ENCODE measurements around the gene ROCK2.
"Not testable (repeated sequence)": the region's sequence is repeated elsewhere in the genome, so short reads cannot be mapped to it uniquely, and the experiment has no call there.

The ROCK2 gene

DNA sequence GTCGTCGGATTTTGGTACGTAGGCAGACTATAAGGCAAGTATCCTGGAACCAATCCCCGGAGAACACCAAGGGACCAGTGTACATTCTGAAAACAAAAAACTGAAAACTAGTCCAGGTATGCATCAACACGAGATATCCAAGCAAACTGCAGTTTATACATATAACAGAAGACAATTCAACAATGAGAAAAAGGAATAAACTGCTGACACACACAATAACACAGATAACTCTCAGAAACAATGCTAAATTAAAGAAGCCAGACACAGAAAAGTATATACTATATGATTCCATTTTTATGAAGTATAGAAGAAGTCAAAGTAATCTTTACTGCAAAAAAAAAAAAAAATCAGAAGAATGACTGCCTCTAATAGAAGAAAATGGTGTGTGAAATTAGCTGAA is 5.9 kb downstream of the ROCK2 start:
- DNase-seq, result no peak

GRCh38 chr2:11337909-11338308 is 6.5 kb downstream of the ROCK2 start:
- no peak for DNase-seq

DNA sequence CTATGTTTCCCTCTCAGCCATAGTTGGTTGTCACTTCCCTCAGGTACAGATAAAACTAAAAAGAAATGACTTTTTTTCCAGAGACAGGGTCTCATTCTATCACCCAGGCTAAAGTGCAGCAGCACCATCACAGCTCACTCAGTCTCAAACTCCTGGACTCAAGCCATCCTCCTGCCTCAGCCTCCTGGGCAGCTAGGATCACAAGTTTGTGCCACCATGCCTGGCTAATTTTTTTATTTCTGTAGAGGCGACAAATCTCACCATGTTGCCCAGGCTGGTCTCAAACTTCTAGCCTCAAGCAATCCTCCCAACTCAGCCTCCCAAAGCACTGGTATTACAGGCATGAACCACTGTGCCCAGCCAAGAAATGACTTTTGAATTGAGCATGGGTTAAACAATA is 8.2 kb downstream of the ROCK2 start:
- DNase-seq, result no peak

- DNase-seq, result no peak
Measured at GRCh38 chr2:11333427-11334183, 10.8 kb downstream of the ROCK2 start.

GRCh38 chr2:11332596-11332995 is 11.8 kb downstream of the ROCK2 start:
- DNase-seq, result no peak

DNA sequence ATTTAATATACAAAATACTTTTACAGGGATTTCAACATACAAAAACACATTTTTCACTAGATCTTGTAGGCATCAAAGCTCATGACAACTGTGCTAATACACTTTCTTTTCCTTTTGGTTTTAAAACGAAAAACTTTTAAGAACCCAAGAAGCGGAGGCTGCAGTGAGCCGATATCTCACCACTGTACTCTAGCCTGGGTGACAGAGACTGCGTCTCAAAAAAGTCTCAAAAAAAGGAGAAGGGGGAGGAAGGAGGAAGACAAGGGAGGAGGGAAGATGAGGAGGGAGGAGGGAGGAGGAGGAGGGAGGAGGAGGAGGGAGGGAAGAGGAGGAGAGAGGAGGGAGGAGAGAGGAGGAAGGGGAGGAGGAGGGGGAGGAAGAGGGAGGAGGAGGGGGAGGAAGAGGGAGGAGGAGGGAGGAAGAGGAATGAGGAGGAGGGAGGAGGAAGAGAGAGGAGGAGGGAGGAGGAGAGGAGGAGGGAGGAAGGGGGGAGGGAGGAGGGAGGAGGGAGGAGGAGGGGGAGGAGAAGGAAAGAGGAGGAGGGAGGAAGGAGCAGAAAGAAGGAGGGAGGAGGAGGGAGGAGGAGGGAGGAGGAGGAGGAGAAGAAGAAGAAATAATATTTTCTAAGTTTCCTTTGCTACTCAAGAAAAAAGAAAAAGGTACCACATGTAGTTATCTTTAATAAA is 13.8 kb downstream of the ROCK2 start:
- DNase-seq, result no peak

- DNase-seq, result no peak
Measured at GRCh38 chr2:11329776-11330175, 14.7 kb downstream of the ROCK2 start.

DNA sequence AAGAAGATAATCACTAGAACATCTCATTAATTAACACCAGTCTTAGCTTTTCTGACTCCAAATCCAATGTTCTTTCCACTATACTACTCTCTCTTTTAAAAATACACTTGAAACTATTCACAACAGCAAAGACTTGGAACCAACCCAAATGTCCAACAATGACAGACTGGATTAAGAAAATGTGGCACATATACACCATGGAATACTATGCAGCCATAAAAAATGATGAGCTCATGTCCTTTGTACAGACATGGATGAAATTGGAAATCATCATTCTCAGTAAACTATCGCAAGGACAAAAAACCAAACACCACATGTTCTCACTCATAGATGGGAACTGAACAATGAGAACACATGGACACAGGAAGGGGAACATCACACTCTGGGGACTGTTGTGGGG is 15.9 kb downstream of the ROCK2 start:
- DNase-seq, result not testable (repeated sequence)

DNA sequence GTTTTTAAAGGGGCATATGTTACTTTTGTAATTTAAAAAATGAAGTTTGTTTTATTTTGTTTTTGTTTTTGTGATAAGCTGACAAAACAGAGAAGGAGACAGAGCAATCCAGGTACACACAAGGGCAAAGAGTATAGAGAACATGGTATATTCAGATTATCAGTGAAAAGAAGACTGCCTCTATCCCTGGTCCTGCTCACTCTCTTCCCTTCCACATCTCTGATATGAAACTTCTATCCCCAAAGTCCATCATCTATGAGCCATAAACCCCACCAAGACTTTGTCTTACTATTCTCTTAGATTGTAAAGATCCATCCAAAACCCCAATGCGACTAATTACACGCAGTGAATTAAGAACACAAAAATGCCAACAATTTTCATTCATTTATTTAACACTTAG is 16.6 kb downstream of the ROCK2 start:
- DNase-seq, result no peak

DNA sequence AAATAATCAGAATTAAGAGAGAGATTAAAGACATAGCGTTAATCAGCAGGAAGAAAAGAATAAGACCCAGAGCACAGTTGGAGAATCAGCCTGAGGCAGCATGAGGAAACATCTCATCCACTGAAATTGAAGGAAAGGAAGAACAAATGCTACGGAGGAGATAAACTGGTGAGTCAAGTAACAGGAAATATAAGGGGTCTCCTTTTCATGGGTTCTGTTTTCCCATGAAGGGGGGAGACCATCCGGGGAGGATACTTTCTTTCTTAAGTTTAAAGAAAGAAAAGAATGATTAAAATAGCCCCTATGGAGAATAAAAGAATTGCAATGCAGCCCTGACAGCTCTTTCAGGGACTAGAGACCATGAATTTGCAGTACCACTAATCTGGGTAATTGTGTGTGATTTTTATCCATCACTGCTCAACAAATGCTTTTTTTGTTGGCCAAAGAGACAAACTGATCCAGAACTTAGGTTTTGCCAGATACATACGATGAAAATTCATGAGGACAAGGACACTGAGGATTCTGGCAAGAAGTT is 17.7 kb downstream of the ROCK2 start:
- no peak for DNase-seq

DNA sequence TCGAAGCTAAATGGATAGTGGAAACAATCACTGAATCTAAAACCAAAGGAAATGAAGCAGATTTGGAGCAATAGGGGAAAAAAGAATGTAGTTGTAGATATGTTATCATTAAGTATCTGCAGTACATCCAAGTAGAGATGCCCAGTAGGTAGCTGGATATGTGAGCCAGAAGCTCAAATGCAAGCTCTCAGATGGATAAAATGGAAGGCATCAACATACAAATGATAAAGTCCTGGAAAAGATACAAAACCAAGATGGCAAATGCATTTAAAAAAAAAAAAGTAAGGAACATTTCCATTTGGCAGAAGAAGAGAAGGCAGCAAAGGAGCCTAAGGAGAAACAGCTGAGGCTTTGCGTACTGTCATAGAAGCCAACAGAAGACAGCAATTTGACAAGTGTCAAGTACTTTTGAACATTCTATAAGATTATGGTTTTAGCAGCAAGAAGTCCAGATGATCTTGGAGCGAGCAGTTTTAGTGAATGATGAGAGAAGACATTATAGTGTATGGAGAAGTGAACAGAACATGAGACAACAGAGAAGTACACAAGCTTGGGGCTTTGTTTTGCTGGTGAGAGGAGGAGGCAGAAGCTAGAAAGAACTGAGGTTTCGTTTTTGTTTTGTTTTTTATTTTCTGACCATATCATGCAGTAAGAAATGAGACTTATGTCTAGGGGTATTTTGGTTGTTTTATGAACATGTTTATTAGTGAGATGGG is 18.3 kb downstream of the ROCK2 start:
- DNase-seq, result no peak

GRCh38 chr2:11321847-11322246 is 22.6 kb downstream of the ROCK2 start:
- DNase-seq, result no peak

GRCh38 chr2:11320698-11321492 is 23.5 kb downstream of the ROCK2 start:
- no peak for DNase-seq

GRCh38 chr2:11319939-11320338 is 24.5 kb downstream of the ROCK2 start:
- no peak for DNase-seq

GRCh38 chr2:11315074-11315705 is 29.2 kb downstream of the ROCK2 start:
- DNase-seq, result no peak

GRCh38 chr2:11314487-11314886 is 29.9 kb downstream of the ROCK2 start:
- no peak for DNase-seq

DNA sequence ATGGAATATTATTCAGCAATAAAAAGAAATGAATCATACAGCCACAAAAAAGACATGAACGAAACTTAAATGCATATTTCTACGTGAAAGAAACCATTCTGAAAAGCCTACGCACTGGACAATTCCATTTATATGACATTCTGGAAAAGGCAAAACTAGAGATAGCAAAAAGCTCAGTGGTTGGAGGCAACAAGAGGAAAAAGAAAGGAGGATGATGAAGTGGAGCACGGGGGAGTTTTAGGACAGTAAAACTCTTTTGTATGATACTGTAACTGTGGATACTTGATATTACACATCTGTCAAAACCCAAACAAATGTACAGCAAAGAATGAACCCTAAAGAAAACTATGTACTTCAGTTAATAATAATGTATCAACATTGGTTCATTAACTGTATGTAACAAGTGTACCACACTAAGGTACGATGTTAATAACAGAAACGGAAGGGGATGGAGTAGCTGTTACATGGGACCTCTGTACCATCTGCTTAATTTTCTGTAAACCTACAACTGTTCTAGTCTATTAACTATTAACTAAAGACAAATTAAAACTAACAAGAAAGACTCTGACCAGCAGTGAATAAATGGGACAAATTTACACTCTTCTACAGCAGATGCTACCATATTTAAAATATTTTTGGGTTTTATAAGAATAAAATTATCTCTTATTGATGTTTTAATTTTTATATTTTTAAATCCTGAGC is 31.5 kb downstream of the ROCK2 start:
- DNase-seq, result no peak

- DNase-seq, result no peak
Measured at GRCh38 chr2:11311543-11311942, 32.9 kb downstream of the ROCK2 start.

DNA sequence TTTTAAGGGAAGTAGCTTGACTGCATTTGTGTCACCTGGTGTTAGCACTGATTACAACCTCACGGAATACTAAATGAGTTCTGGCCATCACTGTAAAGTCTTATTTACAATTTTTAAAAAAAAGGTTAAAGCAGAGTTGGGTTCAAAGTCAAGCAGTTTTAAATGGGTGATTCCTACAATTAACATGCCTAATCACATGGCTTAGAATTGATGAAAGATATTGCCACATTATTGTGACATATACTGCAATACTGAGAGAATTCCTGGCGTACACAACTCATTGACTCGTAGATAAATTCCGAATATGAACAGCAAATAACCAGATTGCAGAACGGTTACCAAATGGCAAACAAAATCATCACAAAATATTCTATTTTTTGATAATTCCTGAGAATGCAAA is 34.2 kb downstream of the ROCK2 start:
- DNase-seq, result no peak

- no peak for DNase-seq
Measured at GRCh38 chr2:11309706-11310105, 34.7 kb downstream of the ROCK2 start.

- no peak for DNase-seq
Measured at GRCh38 chr2:11307764-11308415, 36.5 kb downstream of the ROCK2 start.

Measured in CD4-positive, alpha-beta T cell treated with Interleukin-15 for 1 hour (primary cell).